Kidney capillary endothelial cell (primary cell): ENCODE measurements around the gene KAT6B.
A peak's percentile ranks its signal among the peaks of the same experiment; 100 is the strongest.

ENCODE experiments used
- DNase-seq: peaks from one replicate; pipeline ENCODE4 v3.0.0-alpha.2; 2018; ENCODE audit warnings: low spot score

Gene KAT6B

DNA sequence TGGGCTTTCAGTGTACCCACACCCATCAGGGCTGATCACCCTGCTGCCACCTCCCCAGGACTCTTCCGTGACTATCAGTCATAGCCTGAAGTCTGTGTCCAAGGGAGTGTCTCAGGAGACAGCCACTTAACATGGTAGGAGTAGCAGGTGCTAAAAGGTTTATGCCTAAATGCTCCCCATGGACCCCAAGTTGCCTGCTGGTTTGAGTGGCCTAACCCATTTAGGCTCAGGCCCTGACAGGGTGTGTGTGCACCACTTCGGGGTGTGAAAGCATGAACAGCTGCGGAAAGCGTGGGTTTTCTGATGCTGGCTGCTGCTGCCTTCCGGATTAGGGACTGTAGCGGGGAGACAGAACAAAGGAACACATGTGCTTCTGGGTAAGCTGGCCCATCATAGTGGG lies 191.9 kb downstream of the KAT6B start:
- DNase-seq, result no peak

DNA sequence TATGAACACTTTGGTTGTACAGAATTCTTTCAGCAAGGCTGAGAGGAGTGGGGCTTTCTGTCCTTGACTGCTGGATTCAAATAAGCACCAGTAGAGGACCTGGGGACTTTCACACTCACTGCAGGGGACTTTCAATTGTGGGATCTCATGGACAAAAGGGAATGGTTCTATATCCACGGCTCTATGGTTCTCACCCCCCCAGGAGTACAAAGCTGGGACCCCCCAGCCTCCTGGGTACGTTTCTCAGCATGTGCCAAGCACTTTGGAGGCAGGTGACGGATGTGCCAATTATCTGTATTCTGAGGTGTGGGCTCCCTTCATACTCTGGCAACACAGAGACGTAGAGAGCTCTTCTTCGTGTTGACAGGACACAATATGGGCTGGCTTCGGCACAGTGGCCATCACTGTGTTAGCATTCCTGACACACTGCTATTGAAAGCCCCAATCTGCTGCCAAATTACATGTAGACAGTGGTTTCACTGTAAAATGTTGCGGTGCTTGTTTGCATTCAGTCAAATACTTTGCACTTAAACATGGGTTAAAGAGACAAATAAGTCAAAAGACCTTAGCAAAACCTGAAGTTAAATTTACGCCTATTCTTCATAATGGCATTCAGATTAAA lies 192.4 kb downstream of the KAT6B start:
- DNase-seq, result no peak

DNA sequence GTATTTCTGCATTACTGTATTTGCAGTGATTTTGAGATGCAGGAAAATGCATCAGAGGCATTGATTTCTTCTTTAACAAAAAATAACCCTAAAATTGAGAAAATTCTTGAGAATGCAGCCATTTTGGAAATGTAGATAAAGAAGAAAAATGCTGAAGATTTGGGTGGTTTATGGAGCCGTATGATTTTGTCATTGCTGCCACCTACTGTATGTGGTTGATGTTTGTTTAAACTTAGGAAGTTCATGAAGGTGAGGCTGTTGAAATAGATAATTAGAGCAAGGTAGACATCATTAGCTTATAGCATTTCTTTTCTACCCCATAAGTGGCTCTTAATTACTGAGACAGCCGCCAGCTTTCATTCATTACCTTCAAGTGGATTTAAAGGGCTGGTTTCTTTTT lies 193.0 kb downstream of the KAT6B start:
- peak; percentile 9 for DNase-seq

DNA sequence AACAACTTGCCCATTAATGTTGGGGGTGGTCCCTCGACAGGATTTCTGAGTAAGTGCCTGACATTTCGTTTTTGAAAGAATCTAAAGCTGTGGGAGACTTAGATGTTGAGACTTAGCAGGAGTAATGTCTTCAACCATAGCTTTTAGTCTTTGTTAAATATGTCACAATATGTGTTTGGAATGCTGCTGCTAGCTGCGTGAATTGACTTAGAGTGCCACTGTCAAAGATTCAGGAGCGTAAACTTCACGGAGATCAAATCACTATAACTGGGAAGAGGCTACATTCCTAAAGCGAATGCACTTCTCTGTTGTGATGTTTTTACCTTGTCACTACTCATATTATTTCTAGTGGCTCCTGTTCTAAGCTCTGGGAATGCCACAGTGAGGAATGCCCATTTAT lies 193.8 kb downstream of the KAT6B start:
- DNase-seq, result no peak

DNA sequence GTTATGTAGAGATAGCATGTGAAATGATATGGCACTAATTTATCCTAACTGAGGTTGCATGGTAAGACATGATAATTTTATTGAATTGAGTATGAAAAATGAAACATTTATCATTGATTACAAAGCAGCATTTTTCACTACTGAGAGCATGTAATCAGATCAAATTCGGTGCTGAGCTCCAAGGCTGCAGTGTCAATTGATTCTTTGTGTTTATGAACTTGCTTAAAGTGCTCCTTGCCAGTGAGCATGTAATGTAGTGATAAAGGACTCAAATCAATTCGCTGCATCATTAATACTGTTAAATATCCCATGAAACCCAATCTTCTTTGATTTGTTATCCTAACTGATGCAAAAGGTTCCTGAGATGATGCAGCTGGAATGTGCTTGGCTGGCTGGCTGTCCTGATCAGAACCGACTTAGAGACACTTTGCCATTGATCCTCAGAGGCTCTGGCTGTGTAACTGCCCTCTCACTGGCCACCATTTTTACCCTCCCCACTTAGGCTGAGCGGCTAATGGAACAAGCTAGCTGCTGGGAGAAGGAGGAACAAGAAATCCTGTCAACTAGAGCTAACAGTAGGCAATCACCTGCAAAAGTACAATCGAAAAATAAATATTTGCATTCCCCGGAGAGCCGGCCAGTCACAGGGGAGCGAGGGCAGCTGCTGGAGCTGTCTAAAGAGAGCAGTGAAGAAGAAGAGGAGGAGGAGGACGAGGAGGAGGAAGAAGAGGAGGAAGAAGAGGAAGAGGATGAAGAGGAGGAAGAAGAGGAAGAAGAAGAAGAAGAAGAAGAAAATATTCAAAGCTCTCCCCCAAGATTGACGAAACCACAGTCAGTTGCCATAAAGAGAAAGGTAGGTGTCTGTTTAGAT lies 195.2 kb downstream of the KAT6B start:
- DNase-seq, result no peak

DNA sequence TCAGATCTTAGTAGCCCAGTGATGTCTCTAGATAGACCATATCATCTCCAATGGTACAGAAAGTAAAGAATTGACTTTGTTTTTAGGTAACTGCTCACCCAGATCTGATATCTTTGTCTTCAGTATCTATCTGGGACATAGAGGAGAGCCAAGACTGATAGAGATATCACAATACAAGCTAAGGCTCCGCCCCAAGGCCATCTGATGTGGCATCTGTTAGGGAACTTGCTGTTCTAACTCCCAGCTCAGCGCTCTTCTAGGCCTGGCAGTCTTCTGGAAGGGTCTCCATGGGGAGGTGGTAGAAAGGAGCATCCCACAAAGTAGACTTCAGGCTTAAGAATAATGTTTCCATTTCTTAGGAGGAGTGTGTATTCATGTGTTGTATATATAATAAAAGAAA lies 196.7 kb downstream of the KAT6B start:
- no peak for DNase-seq

DNA sequence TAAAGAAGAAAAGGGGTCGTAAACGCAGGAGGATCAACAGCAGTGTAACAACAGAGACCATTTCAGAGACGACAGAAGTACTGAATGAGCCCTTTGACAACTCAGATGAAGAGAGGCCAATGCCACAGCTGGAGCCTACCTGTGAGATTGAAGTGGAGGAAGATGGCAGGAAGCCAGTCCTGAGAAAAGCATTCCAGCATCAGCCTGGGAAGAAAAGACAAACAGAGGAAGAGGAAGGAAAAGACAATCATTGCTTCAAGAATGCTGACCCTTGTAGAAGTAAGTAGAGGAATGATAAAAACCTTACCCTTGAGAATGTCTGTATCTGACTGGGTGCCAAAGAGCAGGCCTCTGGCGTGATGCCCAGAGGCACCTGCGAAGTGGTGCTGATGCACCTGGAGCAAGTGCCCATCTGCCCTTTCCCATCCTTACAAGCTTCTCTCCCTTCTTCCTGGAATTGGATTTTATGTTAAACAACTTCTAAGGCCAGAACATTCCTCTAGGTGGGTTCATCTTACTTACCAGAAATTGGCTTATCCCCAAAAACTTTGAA lies 198.6 kb downstream of the KAT6B start:
- DNase-seq, result no peak

DNA sequence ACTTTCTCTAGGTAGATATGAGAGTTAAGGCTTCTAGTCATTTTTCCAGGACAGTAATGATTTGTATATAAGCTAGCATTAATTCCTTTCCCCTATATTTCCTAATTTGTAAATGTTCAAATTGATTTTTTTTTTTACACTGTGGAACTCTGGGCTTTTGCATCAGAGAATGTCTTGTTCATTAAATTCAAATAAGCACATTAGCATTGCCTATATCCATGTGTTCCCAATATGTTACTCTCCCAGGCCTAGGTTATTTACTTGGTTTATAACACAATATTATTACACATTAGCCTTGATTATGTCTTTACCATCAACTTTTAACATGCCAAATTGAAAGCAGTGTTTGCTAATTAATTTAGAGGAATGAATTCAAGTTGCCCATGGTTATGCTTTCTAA lies 201.6 kb downstream of the KAT6B start:
- no peak for DNase-seq

DNA sequence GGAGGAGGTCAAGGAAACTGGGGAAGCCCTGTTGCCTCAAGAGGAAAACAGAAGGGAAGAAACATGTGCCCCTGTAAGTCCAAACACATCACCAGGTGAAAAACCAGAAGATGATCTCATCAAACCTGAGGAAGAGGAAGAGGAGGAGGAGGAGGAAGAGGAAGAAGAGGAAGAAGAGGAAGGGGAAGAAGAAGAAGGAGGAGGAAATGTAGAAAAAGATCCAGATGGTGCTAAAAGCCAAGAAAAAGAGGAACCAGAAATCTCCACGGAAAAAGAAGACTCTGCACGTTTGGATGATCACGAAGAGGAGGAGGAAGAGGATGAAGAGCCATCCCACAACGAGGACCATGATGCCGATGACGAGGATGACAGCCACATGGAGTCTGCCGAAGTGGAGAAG lies 202.3 kb downstream of the KAT6B start:
- DNase-seq, result no peak

DNA sequence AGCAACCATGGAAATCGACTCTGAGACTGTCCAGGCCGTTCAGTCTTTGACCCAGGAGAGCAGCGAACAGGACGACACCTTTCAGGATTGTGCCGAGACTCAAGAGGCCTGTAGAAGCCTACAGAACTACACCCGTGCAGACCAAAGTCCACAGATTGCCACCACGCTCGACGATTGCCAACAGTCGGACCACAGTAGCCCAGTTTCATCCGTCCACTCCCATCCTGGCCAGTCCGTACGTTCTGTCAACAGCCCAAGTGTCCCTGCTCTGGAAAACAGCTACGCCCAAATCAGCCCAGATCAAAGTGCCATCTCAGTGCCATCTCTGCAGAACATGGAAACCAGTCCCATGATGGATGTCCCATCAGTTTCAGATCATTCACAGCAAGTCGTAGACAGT lies 203.0 kb downstream of the KAT6B start:
- DNase-seq, result no peak

DNA sequence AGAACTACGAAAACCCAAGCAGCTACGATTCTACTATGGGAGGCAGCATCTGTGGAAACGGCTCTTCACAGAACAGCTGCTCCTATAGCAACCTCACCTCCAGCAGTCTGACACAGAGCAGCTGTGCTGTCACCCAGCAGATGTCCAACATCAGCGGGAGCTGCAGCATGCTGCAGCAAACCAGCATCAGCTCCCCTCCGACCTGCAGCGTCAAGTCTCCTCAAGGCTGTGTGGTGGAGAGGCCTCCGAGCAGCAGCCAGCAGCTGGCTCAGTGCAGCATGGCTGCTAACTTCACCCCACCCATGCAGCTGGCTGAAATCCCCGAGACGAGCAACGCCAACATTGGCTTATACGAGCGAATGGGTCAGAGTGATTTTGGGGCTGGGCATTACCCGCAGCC lies 203.5 kb downstream of the KAT6B start:
- no peak for DNase-seq

DNA sequence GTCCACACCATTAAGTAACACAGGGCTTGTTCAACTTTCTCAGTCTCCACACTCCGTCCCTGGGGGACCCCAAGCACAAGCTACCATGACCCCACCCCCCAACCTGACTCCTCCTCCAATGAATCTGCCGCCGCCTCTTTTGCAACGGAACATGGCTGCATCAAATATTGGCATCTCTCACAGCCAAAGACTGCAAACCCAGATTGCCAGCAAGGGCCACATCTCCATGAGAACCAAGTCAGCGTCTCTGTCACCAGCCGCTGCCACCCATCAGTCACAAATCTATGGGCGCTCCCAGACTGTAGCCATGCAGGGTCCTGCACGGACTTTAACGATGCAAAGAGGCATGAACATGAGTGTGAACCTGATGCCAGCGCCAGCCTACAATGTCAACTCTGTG lies 204.0 kb downstream of the KAT6B start:
- DNase-seq, result no peak

DNA sequence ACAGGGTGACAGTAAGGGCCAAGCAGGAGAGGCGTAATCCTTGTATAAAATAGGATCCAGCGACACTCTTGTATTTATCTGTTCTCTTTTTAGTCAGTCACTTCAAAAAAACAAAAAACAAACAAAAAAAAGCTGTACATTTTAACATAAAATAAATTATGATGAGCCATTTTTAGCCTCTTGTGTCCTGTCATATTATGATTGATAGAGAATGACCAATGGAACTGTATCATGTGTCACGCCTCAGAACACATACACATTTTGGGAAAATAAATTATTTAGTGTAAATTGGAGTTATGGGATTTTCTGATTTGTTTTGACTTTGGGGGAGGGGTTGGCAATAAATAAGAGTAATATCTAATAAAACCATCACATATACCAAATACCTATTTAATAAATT lies 205.7 kb downstream of the KAT6B start:
- no peak for DNase-seq

DNA sequence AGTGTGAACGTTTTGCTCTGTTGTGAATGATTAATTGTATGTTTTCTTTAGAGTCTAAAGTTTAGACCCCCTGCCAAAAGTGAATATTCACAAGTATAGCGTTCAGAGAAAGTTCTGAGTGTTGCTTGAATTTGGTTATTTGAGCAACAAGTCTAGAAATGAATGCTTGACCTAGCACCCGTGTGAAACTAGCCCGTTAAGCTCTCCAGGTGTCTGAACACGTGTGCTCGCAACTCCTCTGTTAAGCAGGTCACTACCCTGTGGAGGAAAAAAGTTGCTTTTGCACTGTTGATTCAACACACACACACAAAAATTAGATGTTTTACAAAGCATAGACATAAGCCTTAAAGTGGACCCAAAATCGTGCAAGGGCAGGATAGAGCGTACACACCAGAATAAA lies 206.4 kb downstream of the KAT6B start:
- no peak for DNase-seq

DNA sequence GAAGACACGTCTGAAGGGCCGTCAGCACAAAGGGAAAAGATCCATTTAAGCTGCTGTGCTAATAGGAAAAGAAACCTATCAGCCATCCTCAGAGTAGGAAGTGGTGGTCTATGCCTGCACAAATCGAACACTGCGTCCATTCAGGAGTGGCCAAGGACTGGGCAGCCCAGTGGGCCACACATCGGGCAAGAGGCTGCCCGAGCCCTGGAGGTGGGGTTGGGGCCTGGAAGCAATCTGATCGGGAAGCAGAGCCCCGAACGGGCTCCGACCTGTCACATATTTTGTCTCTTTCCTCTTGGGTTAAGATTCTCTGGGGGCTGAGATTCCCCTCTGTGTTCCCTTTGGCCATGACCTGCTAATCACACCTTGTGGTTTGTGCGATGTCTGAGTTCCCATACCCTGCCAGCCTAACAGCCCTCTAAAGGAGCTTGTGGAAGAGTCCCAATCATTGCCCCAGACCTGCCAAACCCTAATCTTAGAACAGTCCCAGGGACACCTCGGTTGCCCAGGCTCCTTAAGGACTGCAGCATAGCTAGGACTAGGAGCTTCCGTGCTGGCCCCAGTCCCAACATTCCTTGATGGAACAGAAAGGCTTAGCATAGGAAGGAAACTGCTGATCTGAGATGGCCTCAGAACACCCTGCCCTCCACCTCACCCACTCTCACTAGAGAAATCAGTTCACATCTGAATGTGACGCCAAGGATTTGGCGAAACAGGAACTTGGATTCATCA lies 207.2 kb downstream of the KAT6B start:
- DNase-seq, result no peak

DNA sequence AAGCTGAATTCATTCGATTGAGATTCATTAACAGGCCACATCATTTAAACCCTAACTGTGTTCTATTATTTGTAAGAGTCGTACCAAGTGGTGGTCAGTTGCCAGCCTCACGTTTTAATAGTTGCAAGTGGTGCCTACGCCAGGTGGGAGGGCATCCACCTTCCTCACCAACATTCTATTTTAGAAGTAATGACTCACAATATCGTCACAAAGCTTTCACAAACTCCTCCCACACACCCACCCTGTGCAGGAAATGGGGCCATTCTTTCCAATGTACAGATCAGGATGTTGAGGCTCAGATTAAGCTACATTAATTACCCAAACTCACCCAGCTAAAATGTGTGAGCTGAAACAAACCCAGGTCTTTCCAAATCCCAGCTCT lies 207.7 kb downstream of the KAT6B start:
- DNase-seq, result no peak

DNA sequence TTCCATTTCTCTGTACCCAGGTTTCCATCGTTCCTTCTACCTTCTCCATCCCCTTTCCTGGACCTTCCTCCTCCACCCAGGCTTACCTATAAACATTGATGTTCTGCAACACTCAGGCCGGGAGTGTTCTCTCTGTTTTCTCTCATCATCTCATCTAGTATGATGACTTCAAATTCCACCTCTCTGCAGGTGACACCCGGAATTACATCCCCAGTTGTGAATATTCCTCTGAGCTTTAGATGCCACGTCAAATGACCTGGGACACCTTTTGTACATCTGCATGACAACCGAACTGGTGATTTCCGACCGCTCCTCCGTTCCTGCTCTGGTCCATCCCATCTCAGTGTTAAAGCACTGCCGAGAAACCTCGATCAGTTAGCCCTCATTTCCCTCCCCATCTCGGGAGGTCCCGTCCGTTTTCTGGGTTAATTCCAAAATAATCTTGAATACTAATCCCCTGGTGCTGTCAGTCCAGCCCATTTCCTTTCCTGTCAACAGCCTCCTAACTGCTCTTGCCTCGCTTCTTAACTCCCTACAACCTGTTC lies 208.4 kb downstream of the KAT6B start:
- no peak for DNase-seq

DNA sequence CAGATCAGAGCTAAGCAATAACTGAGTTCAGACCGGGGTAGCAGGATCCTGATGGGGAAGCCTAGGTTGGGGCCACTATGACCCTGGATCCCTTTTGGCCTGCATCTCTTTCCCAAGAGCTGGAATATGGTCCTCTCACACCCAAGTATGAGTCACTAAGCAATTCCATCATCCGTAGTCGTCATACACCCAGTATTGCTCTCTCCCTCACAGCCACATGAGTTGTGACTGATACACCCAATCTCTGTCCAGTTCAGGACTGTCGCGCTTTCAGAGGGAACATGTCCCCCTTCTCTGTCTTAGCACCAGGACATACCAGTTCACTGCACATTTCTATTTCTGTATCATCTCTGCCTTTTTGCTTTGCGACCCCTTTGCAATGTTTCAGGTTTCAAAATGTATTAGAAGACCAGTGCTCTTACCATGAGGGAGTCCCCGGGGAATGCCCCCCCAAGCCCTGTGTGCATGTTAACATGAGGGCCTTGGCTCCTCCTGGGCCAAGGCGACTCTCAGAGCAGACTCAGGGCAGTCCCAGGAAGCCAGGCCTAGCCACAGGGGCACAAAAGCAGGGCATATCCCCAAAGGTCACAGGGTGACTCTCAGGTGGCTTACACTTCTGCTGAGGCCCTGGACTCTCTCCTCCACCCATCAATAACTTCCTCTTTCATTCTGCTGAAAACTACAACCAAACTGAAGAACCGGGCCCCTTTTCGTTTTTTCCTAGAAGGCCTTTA lies 209.7 kb downstream of the KAT6B start:
- no peak for DNase-seq

DNA sequence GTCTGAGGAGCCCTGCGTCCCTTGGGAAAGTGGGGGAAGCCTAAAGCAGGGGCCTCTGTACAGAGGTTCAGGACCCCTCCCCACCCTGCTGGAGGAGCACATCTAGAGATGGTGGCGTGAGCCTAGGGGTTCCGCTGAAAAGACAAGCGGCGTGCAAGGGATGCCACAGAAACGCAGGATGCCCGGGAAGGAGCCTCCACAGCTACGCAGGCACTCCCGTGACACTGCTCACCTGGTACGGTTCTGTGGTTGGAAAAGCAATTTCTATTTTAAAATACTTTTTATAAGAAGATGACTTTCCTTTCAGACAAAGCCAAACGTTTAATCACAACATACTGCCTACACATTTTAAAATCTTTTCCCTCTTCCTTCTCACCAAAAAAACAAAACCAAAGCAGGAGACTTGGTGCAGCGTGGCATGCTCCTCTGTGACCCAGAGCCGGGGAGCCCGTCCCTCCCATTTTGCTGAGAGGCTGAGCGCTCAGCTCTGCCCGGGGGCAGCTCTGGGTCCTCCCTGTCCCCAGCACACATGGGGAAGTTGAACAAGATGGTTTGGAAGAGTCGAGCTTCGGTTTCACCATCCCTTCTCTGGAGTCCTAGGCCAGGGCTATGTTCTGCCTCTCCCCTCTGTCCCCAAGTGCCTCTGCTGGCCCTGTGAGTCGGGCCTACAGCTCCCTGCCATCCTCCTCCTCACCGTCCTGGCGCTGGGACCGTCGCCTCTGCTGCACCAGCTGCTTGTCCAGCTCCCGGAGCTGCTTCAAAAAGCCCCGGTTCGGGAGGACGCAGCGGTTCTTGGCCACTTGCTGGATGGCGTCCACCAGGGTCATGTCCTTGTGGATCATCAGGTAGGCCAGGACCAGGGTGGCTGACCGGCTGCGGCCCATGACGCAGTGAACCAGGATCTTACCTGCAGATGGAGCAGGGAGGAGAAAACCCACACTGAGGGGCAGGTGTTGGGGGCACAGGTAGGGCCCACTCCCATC lies 211.1 kb downstream of the KAT6B start:
- DNase-seq, result no peak

DNA sequence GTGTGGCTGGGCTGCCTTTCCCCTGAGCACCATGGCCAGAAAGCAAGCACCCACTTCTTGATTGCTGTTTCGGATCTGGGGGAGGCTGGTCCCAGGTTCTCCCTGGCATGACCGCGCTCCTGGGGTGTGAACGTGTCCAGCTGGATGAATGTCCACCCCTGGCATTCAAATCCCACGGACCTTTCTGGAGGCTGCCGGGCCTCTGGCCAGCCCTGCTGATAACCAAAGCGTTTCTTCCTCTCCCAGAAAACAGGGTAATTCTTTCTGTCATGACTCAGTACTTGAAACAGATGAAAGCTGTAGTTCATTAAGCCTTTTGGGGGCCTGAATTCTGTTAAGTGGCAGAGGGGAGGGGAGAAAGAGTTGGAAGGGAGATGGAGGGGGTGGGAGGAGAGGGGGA lies 211.9 kb downstream of the KAT6B start:
- no peak for DNase-seq

DNA sequence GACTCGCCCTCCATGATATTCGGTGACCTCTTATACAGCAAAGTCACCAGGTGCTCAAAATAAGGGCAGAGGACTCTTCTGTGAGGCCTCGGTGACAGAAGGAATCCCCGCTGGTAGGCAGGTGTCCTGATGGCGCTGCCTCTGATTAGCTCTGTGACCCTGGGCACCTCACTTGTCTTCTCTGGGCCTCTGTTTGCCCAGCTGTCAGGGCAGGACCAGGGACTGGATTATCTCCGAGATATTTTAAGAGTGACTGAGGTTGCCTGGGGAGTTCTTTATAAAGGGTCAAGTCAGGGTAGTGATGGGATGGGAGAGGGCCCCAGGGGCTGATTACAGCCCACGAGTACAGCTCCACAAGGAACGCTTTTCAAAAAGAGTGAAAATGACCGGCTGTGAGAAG lies 214.2 kb downstream of the KAT6B start:
- DNase-seq, result no peak
